Naive B cell (primary cell): Measurements from ENCODE around the gene TST. TPM values are rescaled to one million over a fixed set of nuclear protein-coding genes. Genes with fewer than 3 reads are reported as not detected.
A peak's percentile ranks its signal among the peaks of the same experiment; 100 is the strongest.

ENCODE experiments used
- ATAC-seq, 2 donors: fragments of 150-1000 bp; cut with Tn5 transposase; 2 replicates each; pipeline ENCODE4 v1.10.0; 2021; ENCODE audit warnings: low read depth in 2 of 2, mild to moderate bottlenecking in 2 of 2, moderate library complexity in 2 of 2
- DNase-seq: peaks from one replicate; pipeline ENCODE4 v3.0.0; 2022
- H3K27ac Mint-ChIP-seq, 6 donors: one replicate each; pipeline ENCODE4 v1.8.0; 2020 to 2022; ENCODE audit warnings: mild to moderate bottlenecking in 6 of 6, mixed read lengths in 6 of 6, moderate library complexity in 5 of 6, inconsistent platforms in 2 of 6
- H3K27me3 Mint-ChIP-seq, 3 donors: one replicate each; pipeline ENCODE4 v1.8.0; 2021 to 2022; ENCODE audit warnings: mixed read lengths in 3 of 3, mild to moderate bottlenecking in 1 of 3
- H3K36me3 Mint-ChIP-seq, 2 donors: one replicate each; pipeline ENCODE4 v1.8.0; 2020 to 2022; ENCODE audit warnings: mixed read lengths in 2 of 2, inconsistent platforms in 1 of 2, mild to moderate bottlenecking in 1 of 2
- H3K4me1 Mint-ChIP-seq, 3 donors: one replicate each; pipeline ENCODE4 v1.8.0; 2020 to 2022; ENCODE audit warnings: mixed read lengths in 3 of 3, inconsistent platforms in 1 of 3, mild to moderate bottlenecking in 1 of 3, moderate library complexity in 1 of 3
- H3K4me3 Mint-ChIP-seq, 8 donors: one replicate each; pipeline ENCODE4 v1.8.0; 2020 to 2022; ENCODE audit warnings: mild to moderate bottlenecking in 8 of 8, mixed read lengths in 8 of 8, moderate library complexity in 8 of 8, inconsistent platforms in 2 of 8
- H3K9me3 Mint-ChIP-seq, 7 donors: one replicate each; pipeline ENCODE4 v1.8.0; 2020 to 2022; ENCODE audit warnings: mixed read lengths in 7 of 7, mild to moderate bottlenecking in 5 of 7, inconsistent platforms in 2 of 7, moderate library complexity in 1 of 7
- polyA plus RNA-seq, 6 donors: library from polyadenylated mRNA; unstranded; fragments of 300-500 nt; fragmentation: Illumina TruSeq; gene quantifications; one replicate each; pipeline ENCODE4 v1.2.3, GENCODE V29; 2021; ENCODE audit warnings: low read depth in 6 of 6

The TST gene
- polyA plus RNA-seq, 6 donors from 2014 or later, result 0.65 to 3.3 (median 0.89) TPM; not detected in 2

- Mint-ChIP-seq H3K9me3 (no peaks in the 10 kb centered on the region), H3K27ac (no peak overlapping the region), H3K36me3 (no peaks in the 10 kb centered on the region), H3K4me1 (peaks cover 15 to 32% (median 30%) of the 10 kb centered on the region in 3 donors), H3K4me3 (peak overlapping the region in 1 of 8 donors; percentile 20), H3K27me3 (no peaks in the 10 kb centered on the region)
- DNase-seq (no peak), ATAC-seq (no peak)
Measured at GRCh38 chr22:37049224-37049623, 30.0 kb upstream of the TST start.

DNA sequence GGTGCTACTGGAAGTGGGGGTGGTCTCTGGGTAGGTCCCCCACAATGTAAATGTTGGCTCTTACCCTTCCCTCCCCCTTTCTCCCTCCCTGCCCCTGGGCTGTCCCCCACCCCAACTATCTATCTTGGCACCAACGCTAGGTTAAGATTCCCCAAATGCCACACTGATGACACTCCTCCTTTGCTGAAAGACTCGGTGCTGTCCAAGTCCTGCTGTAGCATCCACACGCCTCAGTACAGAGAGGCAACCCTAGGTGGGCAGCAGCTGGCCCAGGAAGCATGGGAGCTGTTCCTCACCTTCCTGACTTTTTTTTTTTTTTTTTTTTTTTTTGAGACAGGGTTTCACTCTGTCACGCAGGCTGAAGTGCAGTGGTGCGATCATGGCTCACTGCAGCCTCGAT lies 28.9 kb upstream of the TST start:
- Mint-ChIP-seq H3K9me3 (no peaks in the 10 kb centered on the region), H3K27me3 (no peaks in the 10 kb centered on the region), H3K27ac (no peak overlapping the region), H3K36me3 (no peaks in the 10 kb centered on the region), H3K4me3 (peak overlapping the region in 1 of 8 donors; percentile 30), H3K4me1 (peaks cover 15 to 32% (median 20%) of the 10 kb centered on the region in 3 donors)
- DNase-seq (no peak), ATAC-seq (no peak)

DNA sequence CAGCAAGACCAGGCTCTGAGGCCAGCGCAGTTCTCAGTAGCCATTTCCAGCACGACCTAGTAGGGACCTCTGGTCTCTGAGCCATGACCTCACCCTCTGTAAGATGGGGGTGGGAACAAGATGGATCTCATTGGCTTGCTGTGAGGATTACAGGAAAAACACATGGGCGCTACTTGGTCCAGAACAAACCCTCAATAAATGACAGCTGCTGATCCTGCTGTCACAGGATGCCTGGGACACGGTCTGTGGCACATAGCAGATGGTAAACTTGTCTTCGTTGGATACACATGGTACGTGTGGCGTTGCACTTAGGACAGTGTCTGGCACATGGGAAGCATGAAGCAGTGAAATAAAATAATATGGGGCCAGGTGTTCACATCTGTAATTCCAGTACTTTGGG lies 27.8 kb upstream of the TST start:
- no peaks in the 10 kb centered on the region for H3K36me3 Mint-ChIP-seq
- no peak for DNase-seq
- H3K4me1 Mint-ChIP-seq, result peaks cover 9 to 21% (median 11%) of the 10 kb centered on the region in 3 donors
- peaks cover 0 to 6% (median 0%) of the 10 kb centered on the region in 3 donors for H3K27me3 Mint-ChIP-seq
- H3K4me3 Mint-ChIP-seq, result peak overlapping the region in 1 of 8 donors; percentile 9
- no peaks in the 10 kb centered on the region for H3K9me3 Mint-ChIP-seq
- ATAC-seq, result no peak
- no peak overlapping the region for H3K27ac Mint-ChIP-seq

DNA sequence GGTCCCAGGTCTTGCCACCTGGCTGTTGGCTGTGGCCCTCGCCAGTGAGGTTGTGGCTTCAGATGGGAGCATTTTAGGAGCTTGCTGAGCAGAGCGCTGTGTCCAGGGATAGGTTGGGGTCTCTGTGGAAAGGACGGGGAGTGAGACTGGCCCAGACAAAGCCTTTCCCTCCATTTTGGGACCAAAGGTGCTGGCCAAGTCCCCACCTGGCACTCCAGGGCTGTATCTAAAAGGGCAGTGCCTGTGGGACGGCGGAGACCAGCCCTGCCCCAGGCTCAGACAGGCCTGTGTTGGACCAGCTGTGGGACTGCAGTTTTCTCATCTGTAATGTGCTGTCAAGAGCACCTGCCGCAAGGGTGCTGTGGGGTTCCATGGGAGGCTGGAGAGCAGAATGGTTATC lies 27.3 kb upstream of the TST start:
- no peak for DNase-seq
- H3K9me3 Mint-ChIP-seq, result no peaks in the 10 kb centered on the region
- H3K27me3 Mint-ChIP-seq, result peaks cover 0 to 6% (median 0%) of the 10 kb centered on the region in 3 donors
- ATAC-seq, result no peak
- H3K36me3 Mint-ChIP-seq, result no peaks in the 10 kb centered on the region
- no peak overlapping the region for H3K4me3 Mint-ChIP-seq
- H3K4me1 Mint-ChIP-seq, result peaks cover 9 to 21% (median 11%) of the 10 kb centered on the region in 3 donors
- peak overlapping the region in 1 of 6 donors; percentile 32 for H3K27ac Mint-ChIP-seq

GRCh38 chr22:37045958-37046357 lies 26.7 kb upstream of the TST start:
- no peaks in the 10 kb centered on the region for H3K36me3 Mint-ChIP-seq
- peaks cover 9 to 19% (median 11%) of the 10 kb centered on the region in 3 donors for H3K4me1 Mint-ChIP-seq
- H3K9me3 Mint-ChIP-seq, result no peaks in the 10 kb centered on the region
- no peak overlapping the region for H3K4me3 Mint-ChIP-seq
- ATAC-seq (no peak), DNase-seq (no peak)
- H3K27me3 Mint-ChIP-seq, result peaks cover 0 to 8% (median 0%) of the 10 kb centered on the region in 3 donors
- H3K27ac Mint-ChIP-seq, result peak overlapping the region in 2 of 6 donors; percentile 32 to 54

GRCh38 chr22:37044634-37045625 lies 25.7 kb upstream of the TST start:
- Mint-ChIP-seq H3K27me3 (peaks cover 0 to 17% (median 4%) of the 10 kb centered on the region in 3 donors), H3K27ac (peak overlapping the region in 4 of 6 donors; percentile 16 to 71 (median 47))
- peak; percentile 13 for DNase-seq

DNA sequence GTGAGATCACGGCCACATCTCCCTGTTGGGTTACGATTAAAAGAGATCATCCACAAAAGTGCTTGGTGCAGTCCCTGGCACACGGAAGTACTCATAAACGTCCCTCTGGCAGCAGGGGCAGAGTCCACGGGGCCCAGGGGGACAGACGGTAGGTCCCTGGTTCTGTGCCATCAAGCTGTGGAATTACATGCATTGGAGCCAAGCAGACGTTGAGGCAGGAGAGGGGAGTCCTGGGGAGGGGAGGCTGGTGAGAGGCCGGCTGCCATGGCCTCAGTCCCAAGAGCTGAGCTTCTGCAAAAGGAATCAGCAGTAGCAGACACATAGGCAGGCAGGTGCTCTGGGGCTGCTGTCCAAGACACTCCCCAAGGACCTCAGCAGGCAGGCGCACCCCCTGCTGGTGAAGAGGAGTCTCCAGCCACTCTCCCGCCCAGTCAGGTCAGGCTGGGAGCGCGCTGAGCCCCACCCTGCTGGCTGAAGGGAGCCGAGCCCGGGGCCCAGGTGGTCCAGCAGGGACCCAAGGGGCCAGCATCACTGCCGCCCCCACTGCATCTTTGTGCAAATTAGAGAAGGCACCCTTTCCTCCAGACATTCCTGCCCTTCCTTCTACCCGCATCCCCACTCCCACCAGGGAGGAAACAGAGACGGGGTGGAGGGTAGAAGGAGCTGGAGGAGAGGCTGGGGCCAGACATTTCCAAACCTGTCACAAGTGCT lies 24.7 kb upstream of the TST start:
- Mint-ChIP-seq H3K4me3 (no peak overlapping the region), H3K27ac (no peak overlapping the region)
- peak; percentile 75 to 76 for ATAC-seq

More at GRCh38 chr22:37044634-37045625, 25.7 kb upstream of the TST start:
- Mint-ChIP-seq H3K4me1 (peaks cover 9 to 19% (median 11%) of the 10 kb centered on the region in 3 donors), H3K36me3 (no peaks in the 10 kb centered on the region), H3K9me3 (no peaks in the 10 kb centered on the region), H3K4me3 (peak overlapping the region in 1 of 8 donors; percentile 4)
- ATAC-seq, result peak; percentile 80 to 82

GRCh38 chr22:37043209-37043827 lies 24.1 kb upstream of the TST start:
- Mint-ChIP-seq H3K36me3 (no peaks in the 10 kb centered on the region), H3K4me3 (no peak overlapping the region), H3K9me3 (no peaks in the 10 kb centered on the region), H3K4me1 (peaks cover 9 to 19% (median 11%) of the 10 kb centered on the region in 3 donors), H3K27me3 (peaks cover 0 to 22% (median 4%) of the 10 kb centered on the region in 3 donors), H3K27ac (no peak overlapping the region)
- DNase-seq (no peak), ATAC-seq (no peak)

More for the DNA sequence above, 24.7 kb upstream of the TST start:
- Mint-ChIP-seq H3K36me3 (no peaks in the 10 kb centered on the region), H3K27me3 (peaks cover 0 to 22% (median 4%) of the 10 kb centered on the region in 3 donors), H3K9me3 (no peaks in the 10 kb centered on the region), H3K4me1 (peaks cover 9 to 19% (median 11%) of the 10 kb centered on the region in 3 donors)
- DNase-seq, result peak; percentile 30

- ATAC-seq (no peak), DNase-seq (no peak)
- Mint-ChIP-seq H3K4me3 (no peak overlapping the region), H3K27me3 (peaks cover 9 to 31% (median 14%) of the 10 kb centered on the region in 3 donors), H3K9me3 (no peaks in the 10 kb centered on the region), H3K27ac (no peak overlapping the region), H3K36me3 (no peaks in the 10 kb centered on the region), H3K4me1 (peaks cover 0 to 3% (median 0%) of the 10 kb centered on the region in 3 donors)
Measured at GRCh38 chr22:37039466-37039865, 20.2 kb upstream of the TST start.

DNA sequence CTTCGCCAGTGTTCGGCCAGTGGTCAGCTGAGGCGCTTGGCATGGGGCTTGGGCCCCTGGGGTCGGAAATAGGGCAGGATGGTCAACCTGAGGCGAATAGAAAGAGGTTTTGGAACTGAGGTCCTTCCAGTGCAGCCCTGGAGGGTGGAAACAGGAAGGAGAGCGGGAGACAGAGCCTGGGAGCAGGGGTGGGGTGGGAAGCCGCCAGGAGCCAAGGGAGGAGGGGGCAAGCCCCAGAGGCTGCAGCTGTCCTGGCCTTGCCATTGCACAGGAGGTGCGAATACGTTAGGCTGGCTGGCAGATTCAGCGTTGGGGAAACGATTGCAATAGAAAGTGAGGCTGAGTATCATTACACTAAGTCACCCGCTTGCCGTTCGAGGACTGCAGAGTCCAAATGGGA lies 18.4 kb upstream of the TST start:
- no peaks in the 10 kb centered on the region for H3K9me3 Mint-ChIP-seq
- peak overlapping the region in 1 of 8 donors; percentile 21 for H3K4me3 Mint-ChIP-seq
- DNase-seq (no peak), ATAC-seq (no peak)
- peaks cover 9 to 26% (median 14%) of the 10 kb centered on the region in 3 donors for H3K27me3 Mint-ChIP-seq
- H3K27ac Mint-ChIP-seq, result no peak overlapping the region
- no peaks in the 10 kb centered on the region for H3K4me1 Mint-ChIP-seq
- no peaks in the 10 kb centered on the region for H3K36me3 Mint-ChIP-seq

DNA sequence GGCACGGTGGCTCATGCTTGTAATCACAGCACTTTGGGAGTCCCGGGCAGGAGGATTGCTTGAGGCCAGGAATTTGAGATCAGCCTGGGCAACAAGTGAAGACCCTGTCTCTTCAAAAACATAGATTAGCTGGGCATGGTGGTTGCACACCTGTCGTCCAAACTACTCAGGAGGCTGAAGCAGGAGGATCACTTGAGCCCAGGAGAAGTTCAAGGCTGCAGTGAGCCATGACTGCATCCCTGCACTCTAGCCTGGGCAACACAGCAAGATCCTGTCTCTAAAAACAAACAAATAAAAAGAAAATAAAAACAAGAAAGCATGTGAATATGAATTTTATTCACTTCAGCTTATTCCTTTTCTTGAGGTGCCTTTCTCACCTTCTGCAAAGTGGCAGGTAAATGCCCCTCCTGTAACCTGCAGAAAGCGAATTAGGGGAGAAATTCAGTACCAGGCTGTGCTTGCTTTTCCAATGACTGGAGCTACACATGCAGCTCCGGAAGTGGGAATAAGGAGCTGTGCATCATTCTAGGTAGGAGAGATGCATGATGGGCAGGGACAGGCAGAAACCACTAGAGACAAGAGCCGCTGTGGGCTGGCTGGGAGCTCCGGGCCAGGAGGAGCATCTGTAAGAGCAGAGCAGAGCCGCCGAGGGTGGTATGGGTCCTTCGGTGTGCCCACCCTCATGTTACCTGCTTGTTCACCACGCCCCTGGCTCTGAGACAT lies 17.6 kb upstream of the TST start:
- H3K9me3 Mint-ChIP-seq, result no peaks in the 10 kb centered on the region
- no peak overlapping the region for H3K27ac Mint-ChIP-seq
- H3K4me1 Mint-ChIP-seq, result no peaks in the 10 kb centered on the region
- ATAC-seq (no peak), DNase-seq (no peak)
- no peak overlapping the region for H3K4me3 Mint-ChIP-seq
- H3K36me3 Mint-ChIP-seq, result no peaks in the 10 kb centered on the region
- H3K27me3 Mint-ChIP-seq, result peaks cover 9 to 24% (median 14%) of the 10 kb centered on the region in 3 donors

DNA sequence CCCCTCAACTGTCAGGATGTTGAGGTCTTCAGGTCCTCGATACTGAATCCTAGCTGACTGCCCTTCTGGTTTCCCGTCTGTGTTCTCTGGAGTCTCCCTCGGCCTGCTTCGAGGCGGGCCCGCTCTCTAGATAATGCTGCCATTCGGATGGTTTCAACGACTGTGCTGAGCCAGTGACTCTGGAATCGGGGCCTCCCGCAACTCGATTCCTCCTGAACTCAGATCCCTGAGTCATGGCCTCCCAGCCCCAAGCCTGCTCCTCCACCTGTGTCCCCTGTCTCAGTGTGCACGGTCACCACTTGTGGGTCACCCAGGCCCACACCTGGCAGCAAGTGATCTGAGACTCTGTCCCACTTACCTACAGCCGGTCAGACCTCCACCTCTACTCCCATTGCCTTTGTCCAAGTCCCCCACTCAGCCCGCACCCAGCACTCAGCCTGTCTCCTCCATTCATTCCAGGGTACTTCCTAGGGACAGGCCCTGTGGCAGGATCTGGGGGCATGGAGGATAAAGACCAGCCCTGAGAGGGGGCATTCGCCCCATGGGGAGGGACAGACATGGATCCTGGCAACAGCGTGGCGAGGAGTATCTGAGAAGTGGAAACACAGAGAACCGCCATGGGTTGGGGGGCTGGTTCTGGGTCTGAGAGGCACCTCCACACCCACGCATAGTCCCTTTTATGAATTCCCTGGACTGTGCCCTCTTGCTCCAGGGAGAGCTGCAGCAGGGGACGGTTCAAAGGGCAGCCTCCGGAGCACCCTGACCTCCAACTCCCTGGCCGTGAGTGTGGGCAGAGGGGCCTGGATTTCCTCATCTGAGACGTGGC lies 14.6 kb upstream of the TST start:
- H3K27ac Mint-ChIP-seq, result no peak overlapping the region

More for the DNA sequence above, 14.6 kb upstream of the TST start:
- no peak overlapping the region for H3K4me3 Mint-ChIP-seq
- H3K4me1 Mint-ChIP-seq, result no peaks in the 10 kb centered on the region
- no peaks in the 10 kb centered on the region for H3K9me3 Mint-ChIP-seq
- DNase-seq (no peak), ATAC-seq (no peak)
- no peaks in the 10 kb centered on the region for H3K36me3 Mint-ChIP-seq
- peaks cover 8 to 11% (median 9%) of the 10 kb centered on the region in 3 donors for H3K27me3 Mint-ChIP-seq
